NCI-H1105 (cell line): Measurements from ENCODE around the gene LYPD5.
"Not testable (repeated sequence)": the region's sequence is repeated elsewhere in the genome, so short reads cannot be mapped to it uniquely, and the experiment has no call there.

Experiments used
- DNase-seq: peaks from one replicate; lab custom pipeline; 2025; lab: John Stamatoyannopoulos, UW

LYPD5 gene

GRCh38 chr19:43802216-43802951, at the start of gene LYPD5:
LYPD5 (minus strand) TSS chr19:43802447; CDS start chr19:43802380, 67 bp downstream.
- DNase-seq: no peak

- DNase-seq: no peak
These were observed 46.6 kb upstream of the LYPD5 start for GRCh38 chr19:43848821-43849220.

GRCh38 chr19:43847884-43848283, 45.6 kb upstream of the LYPD5 start:
- no peak for DNase-seq

DNA sequence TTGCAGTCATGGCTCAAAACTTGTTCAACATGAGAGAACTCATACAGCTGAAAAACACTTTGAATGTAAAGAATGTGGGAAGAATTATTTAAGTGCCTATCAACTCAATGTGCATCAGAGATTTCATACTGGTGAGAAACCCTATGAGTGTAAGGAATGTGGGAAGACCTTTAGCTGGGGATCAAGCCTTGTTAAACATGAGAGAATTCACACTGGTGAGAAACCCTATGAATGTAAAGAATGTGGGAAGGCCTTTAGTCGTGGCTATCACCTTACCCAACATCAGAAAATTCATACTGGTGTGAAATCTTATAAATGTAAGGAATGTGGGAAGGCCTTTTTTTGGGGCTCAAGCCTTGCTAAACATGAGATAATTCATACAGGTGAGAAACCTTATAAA, 45.0 kb upstream of the LYPD5 start:
- no peak for DNase-seq

DNA sequence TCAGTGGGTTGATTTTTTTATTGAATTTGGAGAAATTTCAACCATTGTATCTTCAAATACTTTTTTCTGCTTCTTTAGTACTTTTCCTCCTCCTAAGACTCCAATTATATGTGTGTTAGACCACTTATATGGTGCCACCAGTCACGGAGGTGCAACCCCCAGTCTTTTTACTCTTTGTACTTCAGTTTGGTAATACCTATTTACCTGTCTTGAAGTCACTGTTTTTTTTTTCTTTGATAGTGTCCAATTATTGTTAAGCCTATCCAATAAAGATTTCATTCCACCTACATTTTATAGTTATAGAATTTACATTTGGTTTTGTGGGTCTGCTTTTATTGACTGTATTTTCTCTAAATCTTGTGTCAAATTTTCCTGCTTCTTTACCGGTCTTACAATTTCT, 39.8 kb upstream of the LYPD5 start:
- DNase-seq: no peak

DNA sequence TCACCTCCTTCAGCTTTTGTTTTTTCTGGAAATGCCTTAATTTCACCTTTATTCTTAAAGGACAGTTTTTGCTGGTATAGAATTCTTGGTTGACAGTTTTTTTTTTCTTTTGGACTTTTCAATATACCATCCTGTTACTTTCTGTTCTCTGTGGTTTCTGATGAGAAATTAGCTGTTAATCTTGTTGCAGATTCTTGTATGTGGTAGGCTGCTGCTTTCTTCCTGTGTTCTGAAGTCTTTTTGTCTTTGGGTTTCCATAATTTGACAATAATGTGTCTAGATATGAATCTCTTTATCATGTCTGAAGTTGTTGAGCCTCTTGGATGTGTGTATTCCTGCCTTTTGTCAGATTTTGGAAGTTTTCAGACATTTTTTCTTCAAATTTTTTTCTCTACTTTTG, 36.9 kb upstream of the LYPD5 start:
- no peak for DNase-seq

DNA sequence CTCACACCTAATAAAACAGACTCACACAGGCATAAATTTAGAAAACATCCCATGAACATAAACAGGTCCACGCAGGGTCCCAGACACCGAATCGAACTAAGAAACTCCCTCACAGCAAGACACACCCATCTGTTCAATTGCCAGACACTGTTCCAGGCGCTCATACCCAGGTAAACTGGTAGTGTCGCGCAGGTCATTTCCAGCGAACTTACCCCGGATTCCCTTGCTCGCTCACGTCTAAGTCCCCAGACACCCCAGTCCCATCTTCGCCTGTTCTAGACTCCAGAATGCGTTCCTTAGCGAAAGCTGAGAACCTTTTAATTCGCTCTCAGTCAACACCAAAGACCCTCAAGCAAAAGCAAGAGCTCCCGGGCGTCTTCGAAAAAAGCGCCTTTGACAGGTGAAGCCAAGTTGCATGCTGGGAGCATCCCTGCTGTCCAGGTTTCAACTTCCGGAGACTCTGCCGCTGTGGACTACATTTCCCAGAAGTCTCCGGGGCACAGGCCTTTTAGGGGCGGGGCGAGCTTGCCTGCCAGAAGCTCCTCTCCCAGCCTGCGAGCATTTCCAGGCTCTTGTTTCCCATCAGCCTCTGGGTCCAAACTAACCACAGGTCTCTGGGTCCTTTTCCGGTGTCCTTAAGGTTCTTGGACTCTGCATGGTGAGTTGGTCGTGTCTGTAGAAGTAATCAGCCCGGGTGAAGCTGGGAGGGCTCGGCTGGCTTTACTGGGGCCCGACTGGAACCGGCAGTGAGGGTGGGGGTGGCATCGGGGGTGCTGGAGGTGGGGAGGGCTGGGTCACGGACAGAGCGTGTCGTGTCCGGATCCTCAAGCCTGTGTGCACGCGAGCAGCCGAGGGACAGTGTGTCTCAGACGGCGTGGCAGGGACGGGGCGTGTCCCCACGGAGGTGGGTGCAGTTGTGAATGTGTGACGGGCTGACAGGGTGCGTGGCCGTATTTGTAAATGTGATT, 24.8 kb upstream of the LYPD5 start, which contains the start of gene ZNF283:
ZNF283 (plus strand) TSS at position 535 of the 968 bp plus-strand sequence. CDS start 6,184 bp downstream, outside the sequence.
- DNase-seq: peak; percentile 77

DNA sequence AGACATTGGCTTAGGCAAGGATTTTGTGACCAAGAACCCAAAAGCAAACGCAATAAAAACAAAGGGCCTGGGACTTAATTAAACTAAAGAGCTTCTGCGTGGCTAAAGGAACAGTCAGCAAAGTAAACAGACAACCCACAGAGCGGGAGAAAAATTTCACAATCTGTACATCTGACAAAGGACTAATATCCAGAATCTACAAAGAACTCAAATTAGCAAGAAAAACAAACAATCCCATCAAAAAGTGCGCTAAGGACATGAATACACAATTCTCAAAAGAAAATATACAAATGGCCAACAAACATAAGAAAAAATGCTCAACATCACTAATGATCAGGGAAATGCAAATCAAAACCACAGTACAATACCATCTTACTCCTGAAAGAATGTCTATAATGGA, 22.3 kb upstream of the LYPD5 start:
- DNase-seq: not testable (repeated sequence)

- DNase-seq: not testable (repeated sequence)
These were observed 21.6 kb upstream of the LYPD5 start for GRCh38 chr19:43823856-43824255.

- DNase-seq: no peak
These were observed 18.6 kb upstream of the LYPD5 start for GRCh38 chr19:43820884-43821215.

DNA sequence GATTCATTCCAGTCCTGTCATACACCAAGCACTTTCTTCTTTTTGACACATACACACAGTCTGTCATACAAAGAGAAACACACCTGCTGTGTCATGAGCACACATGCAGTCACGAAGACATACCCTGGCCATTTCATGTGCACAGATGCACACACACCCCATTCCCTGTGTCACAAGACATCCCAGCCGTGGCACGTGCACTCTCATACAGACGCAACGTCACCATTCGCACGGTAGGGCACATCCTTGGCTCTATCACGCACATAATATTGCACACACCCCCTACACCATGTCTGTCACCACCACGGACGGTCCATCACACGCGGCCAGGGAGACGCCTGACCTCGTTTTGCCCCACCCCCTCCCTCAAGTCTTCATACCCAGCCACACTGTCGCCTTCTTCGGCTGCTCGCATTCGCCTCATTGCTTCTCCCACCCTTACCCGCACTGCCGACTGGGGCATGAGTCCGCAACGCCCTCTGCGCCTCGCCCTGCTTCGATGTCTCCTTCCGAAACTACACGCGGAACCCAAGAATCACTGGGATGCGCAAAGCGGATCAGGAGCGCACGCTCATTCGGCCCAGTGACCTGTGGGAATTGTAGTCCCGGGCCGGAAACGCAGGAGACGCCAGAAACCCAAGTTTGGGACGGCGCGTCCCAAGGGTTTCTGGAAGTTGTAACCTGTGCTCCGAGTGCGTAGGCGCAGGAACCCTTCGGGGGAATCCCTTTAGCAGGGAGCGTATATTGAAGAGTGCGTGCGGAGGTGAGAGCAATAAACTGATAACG, 18.0 kb upstream of the LYPD5 start:
- no peak for DNase-seq

DNA sequence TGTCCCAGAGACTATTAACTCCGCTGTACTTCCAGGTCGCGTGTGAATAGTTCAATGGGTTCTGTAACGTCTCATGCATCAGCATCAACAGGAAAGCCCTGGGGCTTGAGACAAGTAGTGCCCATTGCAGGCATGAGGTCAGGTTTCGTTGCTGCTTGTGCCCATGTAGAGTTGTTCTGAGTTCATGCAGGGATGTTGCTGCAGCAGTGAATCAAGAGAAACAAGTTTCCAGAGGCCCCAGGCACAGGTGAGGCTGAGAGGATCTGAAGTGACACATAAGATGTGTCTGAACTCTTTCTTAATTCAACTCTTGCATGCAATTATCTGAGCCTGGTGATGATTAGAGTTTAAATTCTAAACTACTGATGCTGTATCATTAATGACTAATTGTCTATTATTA, 16.3 kb upstream of the LYPD5 start:
- DNase-seq: no peak

DNA sequence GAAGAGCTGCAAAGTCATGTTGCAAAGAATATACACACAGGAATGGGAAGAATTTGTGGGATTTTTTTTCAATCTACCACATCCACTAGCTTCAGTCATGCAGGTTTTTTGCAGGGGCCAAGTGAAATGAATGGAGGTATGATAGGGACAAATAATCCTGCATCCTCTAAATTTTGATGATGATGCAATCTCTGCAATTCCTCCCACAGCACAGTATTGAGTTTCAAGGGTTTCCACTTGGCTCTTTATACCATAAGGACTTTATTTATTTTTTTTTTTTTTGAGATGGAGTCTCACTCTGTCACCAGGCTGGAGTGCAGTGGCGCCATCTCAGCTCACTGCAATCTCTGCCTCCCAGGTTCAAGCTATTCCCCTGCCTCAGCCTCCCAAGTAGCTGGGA, 15.2 kb upstream of the LYPD5 start:
- not testable (repeated sequence) for DNase-seq

- no peak for DNase-seq
These were observed 12.6 kb upstream of the LYPD5 start for GRCh38 chr19:43814663-43815352.

DNA sequence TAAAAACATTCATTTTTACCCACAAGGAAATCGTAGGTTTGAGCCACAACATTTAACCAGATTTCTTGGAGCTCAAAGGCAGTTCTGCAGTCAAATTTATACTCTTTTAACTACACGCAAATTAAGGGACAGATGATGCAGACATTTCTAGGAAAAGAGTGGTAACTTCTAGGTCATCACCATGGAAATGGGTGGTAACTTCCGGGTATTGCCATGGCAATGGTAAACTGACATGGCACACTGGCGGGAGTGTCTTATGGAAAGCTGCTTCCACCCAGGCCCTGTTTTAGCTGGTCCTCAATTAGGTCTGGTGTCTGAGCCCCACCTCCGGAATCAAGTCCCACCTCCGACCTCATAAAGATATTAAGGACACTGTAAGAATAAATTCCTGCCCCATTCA, 10.4 kb upstream of the LYPD5 start:
- no peak for DNase-seq

GRCh38 chr19:43812259-43812658, 10.0 kb upstream of the LYPD5 start:
- no peak for DNase-seq

DNA sequence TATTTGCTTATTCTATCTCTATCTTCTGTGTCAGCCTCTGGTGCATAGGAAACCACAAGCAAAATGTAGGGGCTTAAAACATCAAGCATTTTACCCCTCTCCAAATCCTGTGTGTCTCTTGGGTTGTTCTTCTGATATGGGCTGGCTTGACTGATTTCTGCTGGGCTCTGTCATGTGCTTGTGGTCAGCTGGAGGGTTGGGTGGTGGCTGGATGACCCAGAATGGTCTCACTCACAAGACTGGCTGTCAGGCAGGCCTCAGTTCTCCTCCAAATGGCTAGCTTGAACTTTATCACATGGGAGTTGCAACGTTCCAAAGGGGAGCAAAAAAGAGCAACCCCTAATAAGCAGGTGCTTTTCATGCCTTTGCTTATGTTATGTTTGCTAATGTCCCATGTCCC, 9.6 kb upstream of the LYPD5 start:
- no peak for DNase-seq

DNA sequence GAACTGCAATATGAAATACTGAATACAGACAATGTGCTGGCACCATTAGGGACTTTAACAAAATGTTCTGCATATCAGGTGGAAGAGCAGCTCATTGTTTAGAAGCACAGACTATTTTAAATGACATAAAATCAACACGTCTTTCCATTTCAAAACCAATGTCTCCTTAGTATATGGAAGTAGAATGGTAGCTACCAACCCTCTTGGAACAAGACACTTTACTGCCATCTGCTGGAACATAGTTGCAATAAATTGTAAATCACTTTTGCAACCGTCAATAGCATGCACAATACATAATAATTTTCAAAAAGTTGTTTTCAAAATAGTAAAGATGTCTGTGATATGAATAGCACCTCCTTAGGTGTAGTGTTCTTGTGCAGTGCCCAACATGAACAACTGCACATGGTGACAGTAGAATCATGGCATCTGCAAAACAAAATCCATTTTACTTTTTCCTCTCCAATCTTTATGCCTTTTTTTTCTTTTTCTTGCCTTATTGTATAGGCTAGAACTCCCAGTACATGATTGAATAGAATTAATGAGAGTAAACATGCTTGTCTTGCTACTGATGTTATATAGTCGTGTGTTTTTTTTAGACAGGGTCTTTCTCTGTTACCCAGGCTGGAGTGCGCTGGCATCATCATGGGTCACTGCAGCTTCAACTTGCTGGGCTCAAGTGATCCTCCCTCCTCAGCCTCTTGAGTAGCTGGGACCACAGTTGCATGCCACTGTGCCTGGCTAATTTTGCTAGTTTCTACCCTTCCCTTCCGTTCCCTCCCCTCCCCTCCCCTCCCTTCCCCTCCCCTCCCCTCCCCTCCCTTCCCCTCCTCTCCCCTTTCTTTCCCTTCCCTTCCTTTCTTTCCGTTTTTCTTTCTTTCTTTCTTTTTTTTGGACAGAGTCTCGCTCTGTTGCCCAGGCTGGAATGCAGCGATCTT, 7.8 kb upstream of the LYPD5 start:
- peak; percentile 53 for DNase-seq

DNA sequence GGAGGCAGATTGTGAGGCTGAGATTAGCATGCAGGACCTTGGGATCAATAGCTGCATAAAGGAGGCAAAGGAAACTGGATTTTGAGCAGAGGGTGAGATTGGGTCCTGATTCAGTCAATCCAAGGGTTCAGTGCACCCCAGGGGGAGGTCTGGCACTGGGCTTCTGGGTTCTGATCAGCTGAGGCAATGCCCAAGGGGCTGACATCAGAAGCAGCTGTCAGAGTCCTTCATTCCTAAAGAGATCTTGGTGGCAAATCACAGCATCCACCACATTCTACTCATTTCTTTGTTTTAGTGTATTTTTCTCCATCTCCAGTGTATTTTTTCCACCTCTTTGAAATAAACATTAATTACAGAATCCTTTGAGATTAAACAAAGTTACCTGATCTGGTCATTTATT, 5.4 kb upstream of the LYPD5 start:
- DNase-seq: no peak

- no peak for DNase-seq
These were observed 4.6 kb upstream of the LYPD5 start for GRCh38 chr19:43806848-43807247.

DNA sequence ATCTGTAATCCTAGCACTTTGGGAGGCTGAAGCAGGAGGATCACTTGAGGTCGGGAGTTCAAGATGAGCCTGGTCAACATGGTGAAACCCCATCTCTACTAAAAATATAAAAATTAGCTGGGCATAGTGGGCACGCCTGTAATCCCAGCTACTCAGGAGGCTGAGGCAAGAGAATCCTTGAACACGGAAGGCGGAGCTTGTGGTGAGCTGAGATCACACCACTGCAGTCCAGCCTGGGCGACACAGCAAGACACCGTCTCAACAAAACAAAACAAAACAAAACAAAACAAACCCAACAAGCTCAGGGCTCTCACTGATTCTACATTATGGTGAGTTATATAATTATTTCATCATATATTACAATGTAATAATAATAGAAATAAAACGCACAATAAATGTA, 4.2 kb upstream of the LYPD5 start:
- DNase-seq: not testable (repeated sequence)
